Spinal cord (tissue), 10 donors: ENCODE results near the gene CCDC106. TPM values are rescaled to one million over a fixed set of nuclear protein-coding genes. Genes with fewer than 3 reads are reported as not detected.

ENCODE experiments used
- DNase-seq, 6 donors: peaks; one replicate each; pipeline versions ENCODE4 v3.0.0 to v3.0.0-alpha.2; 2013 to 2015; ENCODE audit warnings: low spot score in 6 of 6, low read depth in 4 of 6
- H3K27ac ChIP-seq: one replicate; pipeline ENCODE4 v1.5.1; 2013; ENCODE audit warnings: low read depth, low read length, control low read depth
- H3K27me3 ChIP-seq: one replicate; pipeline ENCODE4 v1.6.1; 2013; ENCODE audit warnings: low read length; ENCODE audit not compliant: control insufficient read depth, insufficient read depth
- H3K36me3 ChIP-seq: one replicate; pipeline ENCODE4 v1.6.1; 2013; ENCODE audit warnings: low read length; ENCODE audit not compliant: control insufficient read depth, insufficient read depth
- H3K4me1 ChIP-seq: one replicate; pipeline ENCODE4 v1.6.1; 2013; ENCODE audit warnings: low read length; ENCODE audit not compliant: control insufficient read depth, insufficient read depth
- H3K4me3 ChIP-seq: one replicate; pipeline ENCODE4 v1.5.1; 2013; ENCODE audit warnings: low read depth, low read length, control low read depth
- H3K9me3 ChIP-seq: one replicate; pipeline ENCODE4 v1.6.1; 2013; ENCODE audit warnings: low read length; ENCODE audit not compliant: control insufficient read depth, insufficient read depth
- WGBS: methylation state at CpG from one replicate; pipeline ENCODE4 v1.1.5; 2013; ENCODE audit warnings: missing lambda C conversion rate; ENCODE audit not compliant: insufficient coverage; 5-methylcytosine and 5-hydroxymethylcytosine counted together
- polyA plus RNA-seq, 2 donors: library from polyadenylated mRNA; unstranded; fragments of 120-200 nt; gene quantifications; one replicate each; pipeline ENCODE4 v1.2.1, GENCODE V29; 2013; ENCODE audit not compliant: insufficient read length in 2 of 2
- total RNA-seq, 2 donors: library from RNA; depleted of rRNA in 1 of 2; stranded (reverse); fragments of 120-200 nt in 1 of 2; fragments of >200 nt in 1 of 2; gene quantifications; one replicate each; pipeline versions ENCODE4 v1.2.3 to v1.2.4, GENCODE V29; 2013 to 2014
- donor health status: healthy.

Gene CCDC106
- total and polyA plus RNA-seq, 4 donors: 13.4 to 57.6 (median 35.5) TPM

GRCh38 chr19:55633861-55634260 lies 14.2 kb upstream of the CCDC106 start:
- Histone ChIP-seq H3K9me3 (no peaks in the 10 kb centered on the region), H3K27me3 (no peaks in the 10 kb centered on the region), H3K36me3 (peaks cover 14% of the 10 kb centered on the region), H3K27ac (no peak overlapping the region), H3K4me1 (peaks cover 36% of the 10 kb centered on the region), H3K4me3 (no peak overlapping the region)
- 97% methylated on average over 8 of the region's 8 CpGs for WGBS
- no peak for DNase-seq

DNA sequence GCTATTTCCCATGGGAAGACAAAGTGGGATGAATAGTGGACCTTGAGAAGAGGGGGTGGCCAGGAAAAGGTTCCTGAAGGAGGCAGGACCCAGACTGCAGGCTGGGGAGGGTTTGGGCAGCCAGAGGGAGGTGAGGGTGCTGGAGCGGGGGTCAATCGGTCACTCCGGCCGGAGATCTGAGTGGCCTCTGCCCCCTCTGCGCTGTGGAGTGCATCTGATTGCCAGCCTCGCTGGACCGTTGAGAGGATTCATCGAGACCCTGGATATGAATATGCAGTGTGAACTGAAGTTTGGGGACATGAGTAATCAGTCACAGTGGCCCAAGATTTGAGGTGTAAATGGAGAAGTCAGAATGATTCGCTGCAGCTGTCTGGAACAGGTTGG lies 12.7 kb upstream of the CCDC106 start:
- Histone ChIP-seq H3K4me3 (peak overlapping the region; percentile 87), H3K36me3 (peaks cover 14% of the 10 kb centered on the region), H3K27me3 (no peaks in the 10 kb centered on the region), H3K4me1 (peaks cover 50% of the 10 kb centered on the region), H3K9me3 (no peaks in the 10 kb centered on the region), H3K27ac (peak overlapping the region; percentile 90)
- no peak for DNase-seq
- 8% methylated on average over 9 of the region's 9 CpGs for WGBS

- Histone ChIP-seq H3K36me3 (peaks cover 14% of the 10 kb centered on the region), H3K4me3 (peak overlapping the region; percentile 87), H3K27me3 (no peaks in the 10 kb centered on the region), H3K27ac (no peak overlapping the region), H3K9me3 (no peaks in the 10 kb centered on the region), H3K4me1 (peaks cover 53% of the 10 kb centered on the region)
- DNase-seq: no peak
- 77% methylated on average over 7 of the region's 7 CpGs for whole genome bisulfite sequencing
These were observed 12.1 kb upstream of the CCDC106 start for GRCh38 chr19:55635856-55636440.

DNA sequence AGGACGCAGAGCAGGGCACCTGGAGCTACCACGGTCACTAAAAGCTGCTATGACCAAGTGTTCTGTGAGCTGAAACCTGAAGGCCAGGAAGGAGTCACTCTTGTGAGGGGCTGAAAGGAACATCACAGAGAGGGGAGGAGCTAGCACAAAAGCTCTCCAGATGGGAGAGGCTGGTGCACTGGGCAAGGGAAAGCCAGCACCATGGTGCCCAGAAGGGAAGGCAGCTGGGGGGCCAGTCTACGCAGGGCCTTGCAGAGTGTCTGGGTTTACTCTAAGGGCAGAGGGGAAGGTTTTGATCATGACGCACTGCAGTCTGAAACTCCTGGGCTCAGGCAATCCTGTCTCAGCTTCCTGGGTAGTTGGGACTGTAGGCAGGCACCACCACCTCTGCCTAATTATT lies 11.3 kb upstream of the CCDC106 start:
- no peak overlapping the region for H3K27ac ChIP-seq
- H3K27me3 ChIP-seq: no peaks in the 10 kb centered on the region
- whole genome bisulfite sequencing: 100% methylated on average over 3 of the region's 4 CpGs
- no peak overlapping the region for H3K4me3 ChIP-seq
- peaks cover 14% of the 10 kb centered on the region for H3K36me3 ChIP-seq
- peaks cover 57% of the 10 kb centered on the region for H3K4me1 ChIP-seq
- no peak for DNase-seq
- H3K9me3 ChIP-seq: no peaks in the 10 kb centered on the region

GRCh38 chr19:55637534-55637933 lies 10.5 kb upstream of the CCDC106 start:
- Histone ChIP-seq H3K36me3 (peaks cover 14% of the 10 kb centered on the region), H3K27me3 (no peaks in the 10 kb centered on the region), H3K9me3 (no peaks in the 10 kb centered on the region), H3K4me3 (no peak overlapping the region), H3K27ac (no peak overlapping the region), H3K4me1 (peaks cover 62% of the 10 kb centered on the region)
- 86% methylated on average over 11 of the region's 11 CpGs for WGBS
- DNase-seq: no peak

- Histone ChIP-seq H3K9me3 (no peaks in the 10 kb centered on the region), H3K36me3 (peaks cover 14% of the 10 kb centered on the region), H3K27me3 (no peaks in the 10 kb centered on the region), H3K4me1 (peaks cover 71% of the 10 kb centered on the region), H3K4me3 (no peak overlapping the region), H3K27ac (no peak overlapping the region)
- WGBS: no CpG with 5 or more reads among the region's 6 CpGs
- DNase-seq: peak in 2 of 6 donors; percentile 49 to 68
These were observed 9.1 kb upstream of the CCDC106 start for GRCh38 chr19:55638864-55639359.

GRCh38 chr19:55640043-55640576 lies 7.9 kb upstream of the CCDC106 start:
- Histone ChIP-seq H3K4me3 (peak overlapping the region; percentile 73), H3K36me3 (peaks cover 25% of the 10 kb centered on the region), H3K9me3 (no peaks in the 10 kb centered on the region), H3K27me3 (no peaks in the 10 kb centered on the region), H3K4me1 (peaks cover 75% of the 10 kb centered on the region), H3K27ac (peak overlapping the region; percentile 89)
- DNase-seq: peak in 2 of 6 donors; percentile 84 to 88
- WGBS: 7% methylated on average over 38 of the region's 38 CpGs

GRCh38 chr19:55640577-55641425 lies 7.2 kb upstream of the CCDC106 start, which contains the start of gene ZNF580:
TSS of gene ZNF580 (plus strand) at chr19:55641002. CDS start at chr19:55642509, 1,507 bp downstream.
- peak in 2 of 6 donors; percentile 81 to 88 for DNase-seq
- Histone ChIP-seq H3K4me1 (peaks cover 70% of the 10 kb centered on the region), H3K36me3 (peaks cover 31% of the 10 kb centered on the region), H3K9me3 (no peaks in the 10 kb centered on the region), H3K27me3 (no peaks in the 10 kb centered on the region), H3K27ac (peak within 1 kb of the TSS; percentile 89), H3K4me3 (peak within 1 kb of the TSS; percentile 73)
- under 1% methylated on average over 86 of the region's 89 CpGs for WGBS

DNA sequence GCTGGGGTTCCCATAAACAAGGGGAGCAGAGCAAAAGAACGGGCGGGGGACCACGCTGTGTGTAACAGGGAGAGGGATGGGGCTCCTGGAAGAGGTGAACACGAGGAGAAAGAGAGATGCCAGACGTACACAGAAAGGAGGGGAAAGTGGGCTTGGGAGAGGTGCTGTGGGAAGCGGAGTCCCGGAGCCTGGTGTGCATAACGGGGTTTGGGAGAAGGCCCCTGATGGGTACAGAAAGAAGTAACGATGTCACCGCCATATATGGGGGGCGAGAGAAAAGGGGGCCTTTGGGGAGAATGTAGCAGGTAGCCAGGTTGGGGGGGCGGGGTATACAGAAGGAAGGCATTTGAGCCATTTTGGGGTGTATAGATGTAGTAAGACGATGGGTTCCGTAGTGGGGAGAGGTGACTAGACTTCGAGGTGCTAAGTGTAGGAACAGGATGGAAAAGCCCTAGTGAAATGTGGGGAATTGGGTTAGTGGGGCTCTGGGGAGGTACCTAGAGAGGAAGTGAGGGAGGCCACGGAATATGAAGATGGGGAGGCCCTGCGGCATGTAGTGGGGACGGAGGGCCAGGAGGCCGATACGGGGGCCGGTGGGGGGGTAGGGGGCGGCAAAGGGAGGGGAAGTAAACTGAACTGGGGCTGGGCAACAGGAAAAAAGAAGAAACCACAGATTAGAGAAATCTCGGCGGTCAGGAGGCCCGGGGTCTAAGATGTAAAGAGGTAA lies 6.4 kb upstream of the CCDC106 start:
- WGBS: under 1% methylated on average over 25 of the region's 25 CpGs
- peaks cover 30% of the 10 kb centered on the region for H3K36me3 ChIP-seq
- peak overlapping the region; percentile 73 for H3K4me3 ChIP-seq
- peaks cover 62% of the 10 kb centered on the region for H3K4me1 ChIP-seq
- H3K27me3 ChIP-seq: no peaks in the 10 kb centered on the region
- peak overlapping the region; percentile 79 for H3K27ac ChIP-seq
- no peak for DNase-seq
- H3K9me3 ChIP-seq: no peaks in the 10 kb centered on the region
